DND-41 (cell line): ENCODE measurements around the gene ABCB11.

ENCODE experiments used
- ATAC-seq: fragments of 200-7000 bp; cut with Tn5 transposase; 3 replicates; pipeline ENCODE4 v1.9.1; 2021; ENCODE audit warnings: low read depth; ENCODE audit not compliant: insufficient read depth
- DNase-seq: peaks from one replicate; pipeline ENCODE4 v3.0.0-alpha.2; 2020
- H2AFZ ChIP-seq: 2 replicates; pipeline ENCODE4 v1.6.0; 2012; ENCODE audit warnings: low read depth, low read length
- H3K27ac ChIP-seq: 2 replicates; pipeline ENCODE4 v1.5.1; 2012; ENCODE audit warnings: low read length, inconsistent platforms
- H3K27me3 ChIP-seq: fragments of 200-600 bp; sonication (generic); 2 replicates; pipeline ENCODE4 v1.6.0; 2012; ENCODE audit warnings: low read length, mild to moderate bottlenecking, inconsistent platforms; ENCODE audit not compliant: insufficient read depth, poor library complexity
- H3K36me3 ChIP-seq: 2 replicates; pipeline ENCODE4 v1.5.1; 2012; ENCODE audit warnings: low read length, inconsistent platforms; ENCODE audit not compliant: insufficient read depth
- H3K4me1 ChIP-seq: 2 replicates; pipeline ENCODE4 v1.5.1; 2012; ENCODE audit warnings: mild to moderate bottlenecking, low read length; ENCODE audit not compliant: insufficient read depth
- H3K4me2 ChIP-seq: 2 replicates; pipeline ENCODE4 v1.6.0; 2012; ENCODE audit warnings: mild to moderate bottlenecking, moderate library complexity, low read length, inconsistent platforms; ENCODE audit not compliant: insufficient read depth
- H3K4me3 ChIP-seq, 2 experiments: fragments of 200-600 bp in 1 of 2; shearing (Covaris generic) in 1 of 2; 2 replicates each; pipeline ENCODE4 v1.5.1; 2012 to 2016; ENCODE audit warnings: inconsistent platforms in 2 of 2, low read length in 2 of 2, mild to moderate bottlenecking in 2 of 2, low read depth in 1 of 2, moderate library complexity in 1 of 2
- H3K79me2 ChIP-seq: 2 replicates; pipeline ENCODE4 v1.6.0; 2012; ENCODE audit warnings: low read length, inconsistent platforms; ENCODE audit not compliant: insufficient read depth
- H3K9ac ChIP-seq: 2 replicates; pipeline ENCODE4 v1.6.0; 2012; ENCODE audit warnings: low read depth, mild to moderate bottlenecking, inconsistent platforms, low read length, moderate library complexity
- H3K9me3 ChIP-seq: 2 replicates; pipeline ENCODE4 v1.5.1; 2012; ENCODE audit warnings: low read length, moderate library complexity, mild to moderate bottlenecking, inconsistent platforms; ENCODE audit not compliant: insufficient read depth, severe bottlenecking
- H4K20me1 ChIP-seq: 2 replicates; pipeline ENCODE4 v1.6.0; 2012; ENCODE audit warnings: low read length; ENCODE audit not compliant: insufficient read depth
- EZH2 ChIP-seq: IDR thresholded peaks from 3 replicates; pipeline ENCODE4 v1.6.1; 2012; ENCODE audit warnings: borderline replicate concordance, low read depth, mild to moderate bottlenecking, moderate library complexity, low read length, inconsistent platforms; ENCODE audit not compliant: severe bottlenecking
- TF ChIP-seq, protein P1 (sequence below): IDR thresholded peaks from 2 replicates; pipeline ENCODE4 v1.5.1; 2012; ENCODE audit warnings: borderline replicate concordance, low read length, moderate library complexity, mild to moderate bottlenecking; ENCODE audit not compliant: poor library complexity, severe bottlenecking; ENCODE audit errors: extremely low read depth

ABCB11 gene

DNA sequence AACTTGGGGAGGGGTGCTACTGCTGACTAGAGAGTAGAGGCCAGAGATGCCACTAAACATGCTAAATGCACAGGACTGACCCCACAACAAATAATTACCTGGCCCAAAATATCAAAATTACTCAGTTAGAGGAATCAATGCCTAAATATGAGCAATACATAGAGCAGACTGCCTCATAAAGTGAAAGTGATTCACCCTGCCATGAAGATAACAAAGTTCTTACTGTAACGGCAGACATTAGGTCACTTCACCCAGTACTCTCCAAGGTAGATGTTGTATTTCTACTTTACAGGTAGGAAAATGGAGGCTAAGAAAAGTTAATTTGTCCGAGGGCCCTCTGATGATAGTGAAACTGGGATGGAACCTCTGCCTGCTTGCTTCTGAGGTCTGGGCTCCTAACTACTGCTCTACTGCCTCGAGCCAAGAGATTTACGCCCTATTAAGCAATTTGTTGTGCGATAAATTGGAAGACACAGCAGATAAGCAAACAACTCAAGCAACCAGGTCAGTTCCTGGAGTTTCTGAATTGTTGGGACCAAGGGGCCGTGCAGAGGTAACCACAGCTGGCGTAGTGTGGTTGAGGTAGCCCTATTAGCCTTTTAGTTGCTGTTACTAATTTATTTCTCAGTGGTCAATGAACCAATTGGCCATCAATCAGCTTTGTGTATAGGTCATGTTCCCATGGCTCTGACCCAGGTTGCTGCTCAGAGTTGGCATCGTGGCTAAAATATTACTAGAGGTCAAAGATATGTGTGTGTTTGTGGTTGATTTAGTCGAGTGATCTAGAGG lies 43.0 kb upstream of the ABCB11 start:
- no peak for TF ChIP-seq EZH2
- TF ChIP-seq, protein P1, sequence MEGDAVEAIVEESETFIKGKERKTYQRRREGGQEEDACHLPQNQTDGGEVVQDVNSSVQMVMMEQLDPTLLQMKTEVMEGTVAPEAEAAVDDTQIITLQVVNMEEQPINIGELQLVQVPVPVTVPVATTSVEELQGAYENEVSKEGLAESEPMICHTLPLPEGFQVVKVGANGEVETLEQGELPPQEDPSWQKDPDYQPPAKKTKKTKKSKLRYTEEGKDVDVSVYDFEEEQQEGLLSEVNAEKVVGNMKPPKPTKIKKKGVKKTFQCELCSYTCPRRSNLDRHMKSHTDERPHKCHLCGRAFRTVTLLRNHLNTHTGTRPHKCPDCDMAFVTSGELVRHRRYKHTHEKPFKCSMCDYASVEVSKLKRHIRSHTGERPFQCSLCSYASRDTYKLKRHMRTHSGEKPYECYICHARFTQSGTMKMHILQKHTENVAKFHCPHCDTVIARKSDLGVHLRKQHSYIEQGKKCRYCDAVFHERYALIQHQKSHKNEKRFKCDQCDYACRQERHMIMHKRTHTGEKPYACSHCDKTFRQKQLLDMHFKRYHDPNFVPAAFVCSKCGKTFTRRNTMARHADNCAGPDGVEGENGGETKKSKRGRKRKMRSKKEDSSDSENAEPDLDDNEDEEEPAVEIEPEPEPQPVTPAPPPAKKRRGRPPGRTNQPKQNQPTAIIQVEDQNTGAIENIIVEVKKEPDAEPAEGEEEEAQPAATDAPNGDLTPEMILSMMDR = no peak
- Histone ChIP-seq H3K4me3 (no peak overlapping the region), H4K20me1 (no peaks in the 10 kb centered on the region), H3K4me1 (no peaks in the 10 kb centered on the region), H2AFZ (no peak overlapping the region), H3K4me2 (no peak overlapping the region), H3K36me3 (no peaks in the 10 kb centered on the region), H3K79me2 (no peaks in the 10 kb centered on the region), H3K9me3 (no peaks in the 10 kb centered on the region), H3K27ac (no peak overlapping the region), H3K9ac (no peak overlapping the region), H3K27me3 (no peaks in the 10 kb centered on the region)
- ATAC-seq (no peak), DNase-seq (no peak)

DNA sequence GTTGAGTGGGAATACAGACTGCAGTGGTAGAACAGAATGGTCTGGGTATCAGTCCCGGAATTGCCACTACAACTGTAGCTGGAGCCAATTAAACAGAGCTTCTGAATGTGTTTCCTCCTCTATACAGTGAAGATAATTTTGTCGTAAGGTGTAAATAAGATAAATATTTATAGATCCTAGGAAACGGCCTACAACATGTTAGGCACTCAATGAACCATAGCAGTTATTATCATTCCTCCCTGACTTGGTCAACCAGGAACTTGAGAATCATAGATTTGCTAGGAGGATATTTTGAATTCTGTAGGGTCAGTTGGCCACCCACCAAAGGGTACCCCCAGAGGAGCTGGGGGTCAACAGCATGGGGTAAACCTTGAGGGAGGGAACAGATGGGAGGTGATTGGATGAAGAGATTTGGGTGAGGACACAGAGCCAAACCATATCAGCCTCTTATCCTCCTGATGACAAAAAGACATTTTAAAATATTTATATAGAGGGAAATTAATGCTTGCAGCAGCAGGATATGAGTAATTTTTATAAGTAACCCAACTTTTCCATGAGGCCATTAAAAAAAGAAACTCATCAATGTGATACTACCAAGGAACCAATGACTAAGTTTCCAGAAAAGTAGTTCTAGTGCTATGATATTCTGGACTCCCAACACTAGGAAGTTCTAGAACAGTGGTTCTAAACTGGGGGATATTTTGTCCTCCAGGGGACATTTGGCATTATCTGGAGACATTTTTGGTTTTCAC lies 42.3 kb upstream of the ABCB11 start:
- DNase-seq (no peak), ATAC-seq (no peak)
- H3K27ac ChIP-seq = no peak overlapping the region
- H3K27me3 ChIP-seq = no peaks in the 10 kb centered on the region
- H3K4me1 ChIP-seq = no peaks in the 10 kb centered on the region
- H3K79me2 ChIP-seq = no peaks in the 10 kb centered on the region
- no peak overlapping the region for H2AFZ ChIP-seq
- H3K9ac ChIP-seq = no peak overlapping the region
- no peaks in the 10 kb centered on the region for H4K20me1 ChIP-seq
- TF ChIP-seq, protein P1 = no peak
- no peak for TF ChIP-seq EZH2
- H3K4me3 ChIP-seq = no peak overlapping the region
- H3K9me3 ChIP-seq = no peaks in the 10 kb centered on the region
- H3K4me2 ChIP-seq = no peak overlapping the region
- H3K36me3 ChIP-seq = no peaks in the 10 kb centered on the region

DNA sequence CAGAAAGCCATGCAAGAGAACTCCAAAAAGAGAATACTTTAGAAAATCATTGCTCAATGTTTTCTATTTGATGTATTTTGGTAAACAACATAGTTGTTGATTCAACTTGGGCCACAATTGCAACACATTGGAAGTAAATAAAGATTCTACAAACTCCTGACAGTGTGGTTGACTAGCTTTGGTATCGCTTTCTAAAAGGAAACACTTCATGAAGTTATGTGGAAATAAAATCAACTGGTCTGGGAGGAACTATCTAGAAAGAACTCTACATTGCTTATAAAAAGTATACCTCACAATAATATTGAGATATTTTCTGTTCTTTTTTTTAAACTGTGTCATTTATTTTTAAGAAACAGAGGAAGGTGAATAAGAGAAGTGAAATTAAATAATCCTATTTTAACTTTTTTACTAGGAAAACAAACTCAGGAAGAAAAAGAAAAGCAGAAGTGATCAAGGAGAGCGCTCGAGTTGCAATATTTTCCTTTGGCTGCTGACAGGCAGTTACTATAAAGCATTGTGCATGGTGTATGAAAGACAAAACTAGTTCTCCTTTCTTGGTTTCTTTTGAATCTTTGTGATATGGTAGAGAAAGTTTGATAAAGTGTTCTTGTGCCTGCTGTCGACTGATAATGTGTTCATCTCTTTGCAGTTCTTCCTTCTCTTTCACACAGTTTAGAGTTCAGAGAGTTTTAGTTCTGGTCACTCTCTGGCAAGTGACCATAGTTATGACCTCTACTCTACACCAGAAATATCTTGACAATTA lies 41.2 kb upstream of the ABCB11 start:
- Histone ChIP-seq H3K27me3 (no peaks in the 10 kb centered on the region), H3K9ac (no peak overlapping the region), H4K20me1 (no peaks in the 10 kb centered on the region), H3K4me3 (no peak overlapping the region), H3K4me1 (no peaks in the 10 kb centered on the region), H3K27ac (no peak overlapping the region), H3K79me2 (no peaks in the 10 kb centered on the region), H2AFZ (no peak overlapping the region), H3K4me2 (no peak overlapping the region), H3K36me3 (no peaks in the 10 kb centered on the region), H3K9me3 (no peaks in the 10 kb centered on the region)
- DNase-seq (no peak), ATAC-seq (no peak)
- TF ChIP-seq, protein P1 = no peak
- no peak for TF ChIP-seq EZH2
